Measurements from ENCODE around the gene SCAMP2. TPM values are rescaled to one million over a fixed set of nuclear protein-coding genes. Genes with fewer than 3 reads are reported as not detected.

SCAMP2 gene
- total and polyA plus RNA-seq, 2 donors (not counting 1 experiment from before 2014, with no cell fraction given), result 15.5 to 86.2 TPM

GRCh38 chr15:74832826-74833225 lies 40.3 kb downstream of the SCAMP2 start:
- Histone ChIP-seq H4K20me1 (ENCODE audit: control insufficient read depth, extremely low read depth, insufficient read depth, low read length) (no peaks in the 10 kb centered on the region), H3K27ac (ENCODE audit: insufficient read depth, low read length) (no peak overlapping the region), H2AFZ (ENCODE audit: low read length) (no peak overlapping the region), H3K79me2 (ENCODE audit: control insufficient read depth, insufficient read depth, low read length) (no peaks in the 10 kb centered on the region), H3K27me3 (ENCODE audit: control insufficient read depth, insufficient read depth, low read length) (peaks cover 2% of the 10 kb centered on the region), H3K4me3 (replicated peaks in 1 of 4; ENCODE audit: control extremely low read depth in 1 of 4, insufficient read depth in 1 of 4, low read depth in 3 of 4, low read length in 4 of 4) (no peak overlapping the region), H3K4me1 (ENCODE audit: control insufficient read depth, extremely low read depth, insufficient read depth, low read length) (no peaks in the 10 kb centered on the region), H3K4me2 (ENCODE audit: extremely low read depth, insufficient read depth, low read length) (no peak overlapping the region), H3K9ac (ENCODE audit: insufficient read depth, low read length) (no peak overlapping the region), H3K36me3 (ENCODE audit: control insufficient read depth, insufficient read depth, low read length) (no peaks in the 10 kb centered on the region), H3K9me3 (ENCODE audit: control insufficient read depth, insufficient read depth, low read depth, low read length) (no peaks in the 10 kb centered on the region)
- no peak for DNase-seq (ENCODE audit: low read depth in 2 of 2)
- TF ChIP-seq CTCF (conservative IDR thresholded peaks at IDR 0.05 in 1 of 2, IDR thresholded peaks at IDR 0.05 in 1 of 2; ENCODE audit: low read depth in 1 of 2, low read length in 2 of 2), result no peak
- no peak for TF ChIP-seq EZH2 (IDR thresholded peaks at IDR 0.05; ENCODE audit: low read length, missing control alignments)

- DNase-seq (ENCODE audit: low read depth in 2 of 2), result no peak
- TF ChIP-seq EZH2 (IDR thresholded peaks at IDR 0.05; ENCODE audit: low read length, missing control alignments), result no peak
- TF ChIP-seq CTCF (conservative IDR thresholded peaks at IDR 0.05 in 1 of 2, IDR thresholded peaks at IDR 0.05 in 1 of 2; ENCODE audit: low read depth in 1 of 2, low read length in 2 of 2), result no peak
- Histone ChIP-seq H3K36me3 (ENCODE audit: control insufficient read depth, insufficient read depth, low read length) (no peaks in the 10 kb centered on the region), H3K9ac (ENCODE audit: insufficient read depth, low read length) (no peak overlapping the region), H2AFZ (ENCODE audit: low read length) (no peak overlapping the region), H3K4me3 (replicated peaks in 1 of 4; ENCODE audit: control extremely low read depth in 1 of 4, insufficient read depth in 1 of 4, low read depth in 3 of 4, low read length in 4 of 4) (no peak overlapping the region), H3K27me3 (ENCODE audit: control insufficient read depth, insufficient read depth, low read length) (peaks cover 9% of the 10 kb centered on the region), H4K20me1 (ENCODE audit: control insufficient read depth, extremely low read depth, insufficient read depth, low read length) (no peaks in the 10 kb centered on the region), H3K4me1 (ENCODE audit: control insufficient read depth, extremely low read depth, insufficient read depth, low read length) (no peaks in the 10 kb centered on the region), H3K4me2 (ENCODE audit: extremely low read depth, insufficient read depth, low read length) (no peak overlapping the region), H3K79me2 (ENCODE audit: control insufficient read depth, insufficient read depth, low read length) (no peaks in the 10 kb centered on the region), H3K9me3 (ENCODE audit: control insufficient read depth, insufficient read depth, low read depth, low read length) (no peaks in the 10 kb centered on the region), H3K27ac (ENCODE audit: insufficient read depth, low read length) (no peak overlapping the region)
These were observed 41.2 kb downstream of the SCAMP2 start for GRCh38 chr15:74831813-74832495.

GRCh38 chr15:74830868-74831267 lies 42.3 kb downstream of the SCAMP2 start:
- Histone ChIP-seq H3K4me2 (ENCODE audit: extremely low read depth, insufficient read depth, low read length) (no peak overlapping the region), H2AFZ (ENCODE audit: low read length) (no peak overlapping the region), H3K4me1 (ENCODE audit: control insufficient read depth, extremely low read depth, insufficient read depth, low read length) (no peaks in the 10 kb centered on the region), H3K27ac (ENCODE audit: insufficient read depth, low read length) (no peak overlapping the region), H3K27me3 (ENCODE audit: control insufficient read depth, insufficient read depth, low read length) (peaks cover 10% of the 10 kb centered on the region), H4K20me1 (ENCODE audit: control insufficient read depth, extremely low read depth, insufficient read depth, low read length) (no peaks in the 10 kb centered on the region), H3K36me3 (ENCODE audit: control insufficient read depth, insufficient read depth, low read length) (no peaks in the 10 kb centered on the region), H3K4me3 (replicated peaks in 1 of 4; ENCODE audit: control extremely low read depth in 1 of 4, insufficient read depth in 1 of 4, low read depth in 3 of 4, low read length in 4 of 4) (no peak overlapping the region), H3K79me2 (ENCODE audit: control insufficient read depth, insufficient read depth, low read length) (no peaks in the 10 kb centered on the region), H3K9ac (ENCODE audit: insufficient read depth, low read length) (no peak overlapping the region), H3K9me3 (ENCODE audit: control insufficient read depth, insufficient read depth, low read depth, low read length) (no peaks in the 10 kb centered on the region)
- TF ChIP-seq EZH2 (IDR thresholded peaks at IDR 0.05; ENCODE audit: low read length, missing control alignments) (no peak), CTCF (conservative IDR thresholded peaks at IDR 0.05 in 1 of 2, IDR thresholded peaks at IDR 0.05 in 1 of 2; ENCODE audit: low read depth in 1 of 2, low read length in 2 of 2) (no peak)
- no peak for DNase-seq (ENCODE audit: low read depth in 2 of 2)
